GM23338 (cell line): ENCODE data around the gene HSD17B2. TPM values are rescaled to one million over a fixed set of nuclear protein-coding genes. Genes with fewer than 3 reads are reported as not detected.

Source experiments
- ATAC-seq: fragments of 200-7000 bp; cut with Tn5 transposase; 3 replicates; pipeline ENCODE4 v1.9.1; 2020
- DNase-seq: peaks from one replicate; pipeline ENCODE4 v3.0.0-alpha.2; 2015; ENCODE audit warnings: low spot score
- H2AFZ ChIP-seq: fragments of 200-600 bp; sonication (generic); 2 replicates; pipeline ENCODE4 v1.8.0; 2016; ENCODE audit warnings: antibody characterized with exemption, mild to moderate bottlenecking, moderate library complexity
- H3F3A ChIP-seq: fragments of 200-600 bp; sonication (generic); replicated peaks from 2 replicates; pipeline ENCODE4 v1.8.0; 2017; ENCODE audit warnings: antibody characterized with exemption, mixed run types, low read depth
- H3K27ac ChIP-seq: fragments of 200-600 bp; sonication (generic); 2 replicates; pipeline ENCODE4 v1.6.1; 2016; ENCODE audit warnings: low read depth
- H3K27me3 ChIP-seq: fragments of 200-600 bp; sonication (generic); 2 replicates; pipeline ENCODE4 v1.8.0; 2016; ENCODE audit warnings: mild to moderate bottlenecking, mixed run types, moderate library complexity; ENCODE audit not compliant: insufficient read depth
- H3K36me3 ChIP-seq: fragments of 200-600 bp; sonication (generic); 2 replicates; pipeline ENCODE4 v1.8.0; 2016; ENCODE audit warnings: mild to moderate bottlenecking; ENCODE audit not compliant: insufficient read depth
- H3K4me1 ChIP-seq: fragments of 200-600 bp; sonication (generic); 2 replicates; pipeline ENCODE4 v1.8.0; 2016; ENCODE audit warnings: mild to moderate bottlenecking, moderate library complexity; ENCODE audit not compliant: insufficient read depth
- H3K4me2 ChIP-seq: fragments of 200-600 bp; sonication (generic); 2 replicates; pipeline ENCODE4 v1.7.1; 2017; ENCODE audit warnings: mixed run types
- H3K4me3 ChIP-seq: fragments of 200-600 bp; sonication (generic); 2 replicates; pipeline ENCODE4 v1.6.1; 2016; ENCODE audit warnings: mixed run types
- H3K79me2 ChIP-seq: fragments of 200-600 bp; sonication (generic); replicated peaks from 2 replicates; pipeline ENCODE4 v1.8.0; 2017; ENCODE audit warnings: mild to moderate bottlenecking; ENCODE audit not compliant: insufficient read depth
- H3K9me2 ChIP-seq: fragments of 200-600 bp; sonication (generic); 2 replicates; pipeline ENCODE4 v1.8.0; 2017; ENCODE audit not compliant: insufficient read depth
- H4K20me1 ChIP-seq: fragments of 200-600 bp; sonication (generic); replicated peaks from 2 replicates; pipeline ENCODE4 v1.8.0; 2017; ENCODE audit warnings: mild to moderate bottlenecking; ENCODE audit not compliant: insufficient read depth
- H3K27ac Mint-ChIP-seq: 2 replicates; pipeline ENCODE4 v1.8.0; 2020; ENCODE audit warnings: inconsistent platforms, mild to moderate bottlenecking, moderate library complexity, mixed read lengths
- H3K27me3 Mint-ChIP-seq: 3 replicates; pipeline ENCODE4 v1.8.0; 2022; ENCODE audit warnings: low read depth, mild to moderate bottlenecking, moderate library complexity, mixed read lengths, inconsistent platforms; ENCODE audit not compliant: insufficient read depth, poor library complexity
- H3K36me3 Mint-ChIP-seq: 3 replicates; pipeline ENCODE4 v1.8.0; 2021; ENCODE audit warnings: low read depth, mild to moderate bottlenecking, inconsistent platforms, moderate library complexity, mixed read lengths
- H3K4me1 Mint-ChIP-seq: 3 replicates; pipeline ENCODE4 v1.8.0; 2020; ENCODE audit warnings: mild to moderate bottlenecking, inconsistent platforms, mixed read lengths
- H3K4me3 Mint-ChIP-seq: 3 replicates; pipeline ENCODE4 v1.8.0; 2021; ENCODE audit warnings: moderate library complexity, mild to moderate bottlenecking, inconsistent platforms, mixed read lengths
- H3K9me3 Mint-ChIP-seq: 3 replicates; pipeline ENCODE4 v1.8.0; 2020; ENCODE audit warnings: moderate library complexity, mild to moderate bottlenecking, inconsistent platforms, mixed read lengths
- CREB1 ChIP-seq: fragments of 250-450 bp; sonication (Bioruptor Pico); IDR thresholded peaks from 2 replicates; pipeline ENCODE4 v1.5.0; 2020; ENCODE audit warnings: low read depth, mild to moderate bottlenecking, moderate library complexity
- EZH2 ChIP-seq: fragments of 200-600 bp; sonication (generic); IDR thresholded peaks from one replicate; pipeline ENCODE4 v1.8.0; 2017; ENCODE audit warnings: antibody characterized with exemption, mild to moderate bottlenecking, low read depth; ENCODE audit not compliant: unreplicated experiment
- EZH2phosphoT487 ChIP-seq: fragments of 200-600 bp; sonication (generic); IDR thresholded peaks from one replicate; pipeline ENCODE4 v1.8.1; 2018; ENCODE audit warnings: antibody characterized with exemption; ENCODE audit not compliant: unreplicated experiment
- JUNB ChIP-seq: IDR thresholded peaks from one replicate; pipeline ENCODE4 v1.6.1; 2016; ENCODE audit warnings: antibody characterized with exemption; ENCODE audit not compliant: unreplicated experiment
- NANOG ChIP-seq: IDR thresholded peaks from 2 replicates; pipeline ENCODE4 v1.6.1; 2016; ENCODE audit warnings: antibody characterized with exemption, borderline replicate concordance
- POLR2AphosphoS5 ChIP-seq: IDR thresholded peaks from 2 replicates; pipeline ENCODE4 v1.6.1; 2016; ENCODE audit warnings: antibody characterized with exemption, low read depth
- STAT1 ChIP-seq: IDR thresholded peaks from one replicate; pipeline ENCODE4 v1.6.1; 2016; ENCODE audit warnings: antibody characterized with exemption; ENCODE audit not compliant: unreplicated experiment
- ZNF114 ChIP-seq: fragments of 250-450 bp; sonication (Bioruptor Pico); IDR thresholded peaks from 2 replicates; pipeline ENCODE4 v1.5.0; 2020; ENCODE audit warnings: mild to moderate bottlenecking, moderate library complexity
- ZNF331 ChIP-seq: fragments of 250-450 bp; sonication (Bioruptor Pico); IDR thresholded peaks from 2 replicates; pipeline ENCODE4 v1.5.0; 2020; ENCODE audit warnings: low read depth, mild to moderate bottlenecking, moderate library complexity
- polyA plus RNA-seq: library from polyadenylated mRNA; unstranded; fragments of >200 nt; fragmentation: Nextera tagmentation; extraction: Ambion mirVana; gene quantifications from 2 replicates; pipeline ENCODE4 v1.2.1, GENCODE V29; 2016
- total RNA-seq: library from RNA; depleted of rRNA; stranded (reverse); fragments of >200 nt; shearing (Covaris generic); gene quantifications from 2 replicates; pipeline ENCODE4 v1.2.3, GENCODE V29; 2014
- TF ChIP-seq, protein P1 (sequence below): IDR thresholded peaks from 2 replicates; pipeline ENCODE4 v1.6.1; 2016; ENCODE audit warnings: antibody characterized with exemption
- TF ChIP-seq, protein P2 (sequence below), 2 experiments: fragments of 200-600 bp in 1 of 2; sonication (generic) in 1 of 2; conservative IDR thresholded peaks; 2 replicates each; pipeline versions ENCODE4 v1.5.1 to v1.6.1; 2016 to 2017; ENCODE audit warnings: antibody characterized with exemption in 2 of 2, low read depth in 2 of 2, mild to moderate bottlenecking in 2 of 2, moderate library complexity in 1 of 2
- TF ChIP-seq, protein P3 (sequence below): fragments of 250-450 bp; sonication (Bioruptor Pico); IDR thresholded peaks from 2 replicates; pipeline ENCODE4 v1.5.0; 2020; ENCODE audit warnings: mild to moderate bottlenecking, moderate library complexity
- TF ChIP-seq, protein P4 (sequence below): IDR thresholded peaks from one replicate; pipeline ENCODE4 v1.6.1; 2018; ENCODE audit warnings: antibody characterized with exemption; ENCODE audit not compliant: unreplicated experiment

HSD17B2 gene
- total and polyA plus RNA-seq, 2 experiments from 2014 or later: 0.29 TPM; not detected in 1

DNA sequence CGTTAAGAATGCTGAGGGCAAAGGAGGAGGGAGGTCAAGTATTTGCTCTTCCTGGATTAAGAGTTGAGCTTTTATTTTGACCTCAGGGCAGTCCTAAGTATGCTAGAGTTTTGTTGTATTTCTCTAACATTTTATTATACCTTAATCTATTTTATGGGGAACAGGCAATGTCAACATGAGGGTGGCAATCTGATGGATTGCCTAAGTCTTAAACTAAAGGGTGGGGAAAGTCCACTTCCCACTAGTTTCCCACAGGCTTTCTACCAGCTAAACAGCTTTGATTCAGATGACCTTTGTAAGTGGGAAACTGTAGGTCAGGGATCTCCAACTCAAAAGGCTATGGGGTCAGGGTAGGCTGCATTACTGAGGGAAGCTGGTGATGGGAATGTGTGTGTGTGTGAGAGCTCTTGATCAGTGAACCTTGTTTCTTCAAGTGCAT is 24.9 kb downstream of the HSD17B2 start:
- Mint-ChIP-seq H3K4me3 (no peak overlapping the region), H3K27ac (no peak overlapping the region), H3K27me3 (peaks cover 5% of the 10 kb centered on the region), H3K36me3 (no peaks in the 10 kb centered on the region), H3K9me3 (no peaks in the 10 kb centered on the region; the same call in 2 of the 3 replicates), H3K4me1 (no peaks in the 10 kb centered on the region)
- H3K36me3 ChIP-seq: no peaks in the 10 kb centered on the region
- DNase-seq: no peak
- no peak overlapping the region for H3K4me3 ChIP-seq
- H3K9me2 ChIP-seq: 0 out of 2 replicates have a peak, but pooled peaks cover 7% of the 10 kb centered on the region
- no peaks in the 10 kb centered on the region for H3K27me3 ChIP-seq
- TF ChIP-seq POLR2AphosphoS5 (no peak), STAT1 (no peak), ZNF114 (CRISPR knock-in tag) (no peak), CREB1 (CRISPR knock-in tag) (no peak), ZNF331 (CRISPR knock-in tag) (no peak), EZH2phosphoT487 (no peak), NANOG (no peak), JUNB (no peak), EZH2 (no peak)
- TF ChIP-seq, protein P1, sequence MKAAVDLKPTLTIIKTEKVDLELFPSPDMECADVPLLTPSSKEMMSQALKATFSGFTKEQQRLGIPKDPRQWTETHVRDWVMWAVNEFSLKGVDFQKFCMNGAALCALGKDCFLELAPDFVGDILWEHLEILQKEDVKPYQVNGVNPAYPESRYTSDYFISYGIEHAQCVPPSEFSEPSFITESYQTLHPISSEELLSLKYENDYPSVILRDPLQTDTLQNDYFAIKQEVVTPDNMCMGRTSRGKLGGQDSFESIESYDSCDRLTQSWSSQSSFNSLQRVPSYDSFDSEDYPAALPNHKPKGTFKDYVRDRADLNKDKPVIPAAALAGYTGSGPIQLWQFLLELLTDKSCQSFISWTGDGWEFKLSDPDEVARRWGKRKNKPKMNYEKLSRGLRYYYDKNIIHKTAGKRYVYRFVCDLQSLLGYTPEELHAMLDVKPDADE: no peak
- TF ChIP-seq, protein P2, sequence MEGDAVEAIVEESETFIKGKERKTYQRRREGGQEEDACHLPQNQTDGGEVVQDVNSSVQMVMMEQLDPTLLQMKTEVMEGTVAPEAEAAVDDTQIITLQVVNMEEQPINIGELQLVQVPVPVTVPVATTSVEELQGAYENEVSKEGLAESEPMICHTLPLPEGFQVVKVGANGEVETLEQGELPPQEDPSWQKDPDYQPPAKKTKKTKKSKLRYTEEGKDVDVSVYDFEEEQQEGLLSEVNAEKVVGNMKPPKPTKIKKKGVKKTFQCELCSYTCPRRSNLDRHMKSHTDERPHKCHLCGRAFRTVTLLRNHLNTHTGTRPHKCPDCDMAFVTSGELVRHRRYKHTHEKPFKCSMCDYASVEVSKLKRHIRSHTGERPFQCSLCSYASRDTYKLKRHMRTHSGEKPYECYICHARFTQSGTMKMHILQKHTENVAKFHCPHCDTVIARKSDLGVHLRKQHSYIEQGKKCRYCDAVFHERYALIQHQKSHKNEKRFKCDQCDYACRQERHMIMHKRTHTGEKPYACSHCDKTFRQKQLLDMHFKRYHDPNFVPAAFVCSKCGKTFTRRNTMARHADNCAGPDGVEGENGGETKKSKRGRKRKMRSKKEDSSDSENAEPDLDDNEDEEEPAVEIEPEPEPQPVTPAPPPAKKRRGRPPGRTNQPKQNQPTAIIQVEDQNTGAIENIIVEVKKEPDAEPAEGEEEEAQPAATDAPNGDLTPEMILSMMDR (conservative IDR thresholded peaks at IDR 0.05; ENCODE audit: low read depth in 2 of 2): no peak
- TF ChIP-seq, protein P3, sequence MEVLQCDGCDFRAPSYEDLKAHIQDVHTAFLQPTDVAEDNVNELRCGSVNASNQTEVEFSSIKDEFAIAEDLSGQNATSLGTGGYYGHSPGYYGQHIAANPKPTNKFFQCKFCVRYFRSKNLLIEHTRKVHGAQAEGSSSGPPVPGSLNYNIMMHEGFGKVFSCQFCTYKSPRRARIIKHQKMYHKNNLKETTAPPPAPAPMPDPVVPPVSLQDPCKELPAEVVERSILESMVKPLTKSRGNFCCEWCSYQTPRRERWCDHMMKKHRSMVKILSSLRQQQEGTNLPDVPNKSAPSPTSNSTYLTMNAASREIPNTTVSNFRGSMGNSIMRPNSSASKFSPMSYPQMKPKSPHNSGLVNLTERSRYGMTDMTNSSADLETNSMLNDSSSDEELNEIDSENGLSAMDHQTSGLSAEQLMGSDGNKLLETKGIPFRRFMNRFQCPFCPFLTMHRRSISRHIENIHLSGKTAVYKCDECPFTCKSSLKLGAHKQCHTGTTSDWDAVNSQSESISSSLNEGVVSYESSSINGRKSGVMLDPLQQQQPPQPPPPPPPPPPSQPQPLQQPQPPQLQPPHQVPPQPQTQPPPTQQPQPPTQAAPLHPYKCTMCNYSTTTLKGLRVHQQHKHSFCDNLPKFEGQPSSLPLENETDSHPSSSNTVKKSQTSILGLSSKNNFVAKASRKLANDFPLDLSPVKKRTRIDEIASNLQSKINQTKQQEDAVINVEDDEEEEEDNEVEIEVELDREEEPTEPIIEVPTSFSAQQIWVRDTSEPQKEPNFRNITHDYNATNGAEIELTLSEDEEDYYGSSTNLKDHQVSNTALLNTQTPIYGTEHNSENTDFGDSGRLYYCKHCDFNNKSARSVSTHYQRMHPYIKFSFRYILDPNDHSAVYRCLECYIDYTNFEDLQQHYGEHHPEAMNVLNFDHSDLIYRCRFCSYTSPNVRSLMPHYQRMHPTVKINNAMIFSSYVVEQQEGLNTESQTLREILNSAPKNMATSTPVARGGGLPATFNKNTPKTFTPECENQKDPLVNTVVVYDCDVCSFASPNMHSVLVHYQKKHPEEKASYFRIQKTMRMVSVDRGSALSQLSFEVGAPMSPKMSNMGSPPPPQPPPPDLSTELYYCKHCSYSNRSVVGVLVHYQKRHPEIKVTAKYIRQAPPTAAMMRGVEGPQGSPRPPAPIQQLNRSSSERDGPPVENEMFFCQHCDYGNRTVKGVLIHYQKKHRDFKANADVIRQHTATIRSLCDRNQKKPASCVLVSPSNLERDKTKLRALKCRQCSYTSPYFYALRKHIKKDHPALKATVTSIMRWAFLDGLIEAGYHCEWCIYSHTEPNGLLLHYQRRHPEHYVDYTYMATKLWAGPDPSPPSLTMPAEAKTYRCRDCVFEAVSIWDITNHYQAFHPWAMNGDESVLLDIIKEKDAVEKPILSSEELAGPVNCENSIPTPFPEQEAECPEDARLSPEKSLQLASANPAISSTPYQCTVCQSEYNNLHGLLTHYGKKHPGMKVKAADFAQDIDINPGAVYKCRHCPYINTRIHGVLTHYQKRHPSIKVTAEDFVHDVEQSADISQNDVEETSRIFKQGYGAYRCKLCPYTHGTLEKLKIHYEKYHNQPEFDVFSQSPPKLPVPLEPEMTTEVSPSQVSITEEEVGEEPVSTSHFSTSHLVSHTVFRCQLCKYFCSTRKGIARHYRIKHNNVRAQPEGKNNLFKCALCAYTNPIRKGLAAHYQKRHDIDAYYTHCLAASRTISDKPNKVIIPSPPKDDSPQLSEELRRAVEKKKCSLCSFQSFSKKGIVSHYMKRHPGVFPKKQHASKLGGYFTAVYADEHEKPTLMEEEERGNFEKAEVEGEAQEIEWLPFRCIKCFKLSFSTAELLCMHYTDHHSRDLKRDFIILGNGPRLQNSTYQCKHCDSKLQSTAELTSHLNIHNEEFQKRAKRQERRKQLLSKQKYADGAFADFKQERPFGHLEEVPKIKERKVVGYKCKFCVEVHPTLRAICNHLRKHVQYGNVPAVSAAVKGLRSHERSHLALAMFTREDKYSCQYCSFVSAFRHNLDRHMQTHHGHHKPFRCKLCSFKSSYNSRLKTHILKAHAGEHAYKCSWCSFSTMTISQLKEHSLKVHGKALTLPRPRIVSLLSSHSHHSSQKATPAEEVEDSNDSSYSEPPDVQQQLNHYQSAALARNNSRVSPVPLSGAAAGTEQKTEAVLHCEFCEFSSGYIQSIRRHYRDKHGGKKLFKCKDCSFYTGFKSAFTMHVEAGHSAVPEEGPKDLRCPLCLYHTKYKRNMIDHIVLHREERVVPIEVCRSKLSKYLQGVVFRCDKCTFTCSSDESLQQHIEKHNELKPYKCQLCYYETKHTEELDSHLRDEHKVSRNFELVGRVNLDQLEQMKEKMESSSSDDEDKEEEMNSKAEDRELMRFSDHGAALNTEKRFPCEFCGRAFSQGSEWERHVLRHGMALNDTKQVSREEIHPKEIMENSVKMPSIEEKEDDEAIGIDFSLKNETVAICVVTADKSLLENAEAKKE (CRISPR knock-in tag): no peak
- TF ChIP-seq, protein P4, sequence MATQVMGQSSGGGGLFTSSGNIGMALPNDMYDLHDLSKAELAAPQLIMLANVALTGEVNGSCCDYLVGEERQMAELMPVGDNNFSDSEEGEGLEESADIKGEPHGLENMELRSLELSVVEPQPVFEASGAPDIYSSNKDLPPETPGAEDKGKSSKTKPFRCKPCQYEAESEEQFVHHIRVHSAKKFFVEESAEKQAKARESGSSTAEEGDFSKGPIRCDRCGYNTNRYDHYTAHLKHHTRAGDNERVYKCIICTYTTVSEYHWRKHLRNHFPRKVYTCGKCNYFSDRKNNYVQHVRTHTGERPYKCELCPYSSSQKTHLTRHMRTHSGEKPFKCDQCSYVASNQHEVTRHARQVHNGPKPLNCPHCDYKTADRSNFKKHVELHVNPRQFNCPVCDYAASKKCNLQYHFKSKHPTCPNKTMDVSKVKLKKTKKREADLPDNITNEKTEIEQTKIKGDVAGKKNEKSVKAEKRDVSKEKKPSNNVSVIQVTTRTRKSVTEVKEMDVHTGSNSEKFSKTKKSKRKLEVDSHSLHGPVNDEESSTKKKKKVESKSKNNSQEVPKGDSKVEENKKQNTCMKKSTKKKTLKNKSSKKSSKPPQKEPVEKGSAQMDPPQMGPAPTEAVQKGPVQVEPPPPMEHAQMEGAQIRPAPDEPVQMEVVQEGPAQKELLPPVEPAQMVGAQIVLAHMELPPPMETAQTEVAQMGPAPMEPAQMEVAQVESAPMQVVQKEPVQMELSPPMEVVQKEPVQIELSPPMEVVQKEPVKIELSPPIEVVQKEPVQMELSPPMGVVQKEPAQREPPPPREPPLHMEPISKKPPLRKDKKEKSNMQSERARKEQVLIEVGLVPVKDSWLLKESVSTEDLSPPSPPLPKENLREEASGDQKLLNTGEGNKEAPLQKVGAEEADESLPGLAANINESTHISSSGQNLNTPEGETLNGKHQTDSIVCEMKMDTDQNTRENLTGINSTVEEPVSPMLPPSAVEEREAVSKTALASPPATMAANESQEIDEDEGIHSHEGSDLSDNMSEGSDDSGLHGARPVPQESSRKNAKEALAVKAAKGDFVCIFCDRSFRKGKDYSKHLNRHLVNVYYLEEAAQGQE: no peak
- no peak overlapping the region for H3K4me2 ChIP-seq
- no peak overlapping the region for H2AFZ ChIP-seq
- H3K27ac ChIP-seq: no peak overlapping the region
- no peaks in the 10 kb centered on the region for H3K4me1 ChIP-seq
- no peaks in the 10 kb centered on the region for H3F3A ChIP-seq
- ATAC-seq: no peak
- H4K20me1 ChIP-seq: no peaks in the 10 kb centered on the region
- H3K79me2 ChIP-seq: no peaks in the 10 kb centered on the region
